Mesendoderm (in vitro differentiated cells): ENCODE results near the gene SFMBT1.

Experiments used
- DNase-seq: peaks from one replicate; pipeline ENCODE4 v3.0.0; 2013
- H2AK5ac ChIP-seq: 2 replicates; pipeline ENCODE4 v1.6.1; 2013; ENCODE audit warnings: low read length, inconsistent platforms
- H2BK120ac ChIP-seq: 2 replicates; pipeline ENCODE4 v1.6.1; 2013; ENCODE audit warnings: low read depth, mild to moderate bottlenecking, low read length, moderate library complexity, mixed read lengths
- H2BK15ac ChIP-seq: replicated peaks from 2 replicates; pipeline ENCODE4 v1.6.1; 2013; ENCODE audit warnings: low read depth, mild to moderate bottlenecking, moderate library complexity
- H2BK5ac ChIP-seq: 2 replicates; pipeline ENCODE4 v1.6.1; 2013; ENCODE audit warnings: low read length, inconsistent platforms
- H3K18ac ChIP-seq: 2 replicates; pipeline ENCODE4 v1.6.1; 2013; ENCODE audit warnings: mild to moderate bottlenecking, low read length, mixed read lengths
- H3K23ac ChIP-seq: one replicate; pipeline ENCODE4 v1.6.1; 2013; ENCODE audit warnings: low read length
- H3K27ac ChIP-seq: 2 replicates; pipeline ENCODE4 v1.5.1; 2013; ENCODE audit warnings: low read depth, mild to moderate bottlenecking, inconsistent platforms, low read length, moderate library complexity
- H3K27me3 ChIP-seq: 2 replicates; pipeline ENCODE4 v1.6.1; 2013; ENCODE audit warnings: low read length, control low read depth, mild to moderate bottlenecking, inconsistent platforms; ENCODE audit not compliant: insufficient read depth, poor library complexity
- H3K36me3 ChIP-seq: 2 replicates; pipeline ENCODE4 v1.6.1; 2013; ENCODE audit warnings: low read length, inconsistent platforms; ENCODE audit not compliant: control insufficient read depth, insufficient read depth
- H3K4ac ChIP-seq: one replicate; pipeline ENCODE4 v1.6.1; 2013; ENCODE audit warnings: low read depth, mild to moderate bottlenecking, low read length, moderate library complexity
- H3K4me1 ChIP-seq: 2 replicates; pipeline ENCODE4 v1.6.1; 2013; ENCODE audit warnings: low read depth, low read length, inconsistent platforms; ENCODE audit not compliant: control insufficient read depth
- H3K4me2 ChIP-seq: 2 replicates; pipeline ENCODE4 v1.6.1; 2013; ENCODE audit warnings: low read length
- H3K4me3 ChIP-seq: 2 replicates; pipeline ENCODE4 v1.5.1; 2013; ENCODE audit warnings: mild to moderate bottlenecking, low read length
- H3K56ac ChIP-seq: one replicate; pipeline ENCODE4 v1.6.1; 2013; ENCODE audit warnings: low read length
- H3K79me1 ChIP-seq: 2 replicates; pipeline ENCODE4 v1.6.1; 2013; ENCODE audit warnings: low read length, inconsistent platforms
- H3K79me2 ChIP-seq: 2 replicates; pipeline ENCODE4 v1.6.1; 2013; ENCODE audit warnings: mild to moderate bottlenecking, low read length; ENCODE audit not compliant: control insufficient read depth, insufficient read depth
- H3K9ac ChIP-seq: 2 replicates; pipeline ENCODE4 v1.6.1; 2013; ENCODE audit warnings: low read length, inconsistent platforms
- H4K5ac ChIP-seq: one replicate; pipeline ENCODE4 v1.6.1; 2013; ENCODE audit warnings: low read length
- H4K8ac ChIP-seq: one replicate; pipeline ENCODE4 v1.6.1; 2013; ENCODE audit warnings: low read depth, mild to moderate bottlenecking, control low read depth, low read length, moderate library complexity
- WGBS: extraction: QIAGEN DNeasy Blood & Tissue Kit; methylation state at CpG from one replicate; pipeline ENCODE4 v1.1.7; 2013; ENCODE audit warnings: low lambda C conversion rate, missing lambda C conversion rate; ENCODE audit not compliant: insufficient coverage; ENCODE audit errors: extremely low coverage; 5-methylcytosine and 5-hydroxymethylcytosine counted together

The SFMBT1 gene

GRCh38 chr3:52880047-52880446, 165.8 kb downstream of the SFMBT1 start:
- no peaks in the 10 kb centered on the region for H3K36me3 ChIP-seq
- H4K8ac ChIP-seq = no peak overlapping the region
- H3K23ac ChIP-seq = no peak overlapping the region
- H3K56ac ChIP-seq = no peak overlapping the region
- H3K27me3 ChIP-seq = no peaks in the 10 kb centered on the region
- no peak overlapping the region for H3K27ac ChIP-seq
- no peak overlapping the region for H3K18ac ChIP-seq
- H3K4ac ChIP-seq = no peak overlapping the region
- H3K4me1 ChIP-seq = no peaks in the 10 kb centered on the region
- peak; percentile 17 for DNase-seq
- no peak overlapping the region for H3K9ac ChIP-seq
- H2AK5ac ChIP-seq = no peak overlapping the region
- no peak overlapping the region for H2BK15ac ChIP-seq
- no peak overlapping the region for H3K4me3 ChIP-seq
- H3K79me2 ChIP-seq = no peaks in the 10 kb centered on the region
- H2BK120ac ChIP-seq = no peak overlapping the region
- peaks cover 5% of the 10 kb centered on the region for H3K79me1 ChIP-seq
- no peak overlapping the region for H3K4me2 ChIP-seq
- no peak overlapping the region for H4K5ac ChIP-seq
- WGBS = no CpG with 5 or more reads among the region's 5 CpGs
- H2BK5ac ChIP-seq = no peak overlapping the region

DNA sequence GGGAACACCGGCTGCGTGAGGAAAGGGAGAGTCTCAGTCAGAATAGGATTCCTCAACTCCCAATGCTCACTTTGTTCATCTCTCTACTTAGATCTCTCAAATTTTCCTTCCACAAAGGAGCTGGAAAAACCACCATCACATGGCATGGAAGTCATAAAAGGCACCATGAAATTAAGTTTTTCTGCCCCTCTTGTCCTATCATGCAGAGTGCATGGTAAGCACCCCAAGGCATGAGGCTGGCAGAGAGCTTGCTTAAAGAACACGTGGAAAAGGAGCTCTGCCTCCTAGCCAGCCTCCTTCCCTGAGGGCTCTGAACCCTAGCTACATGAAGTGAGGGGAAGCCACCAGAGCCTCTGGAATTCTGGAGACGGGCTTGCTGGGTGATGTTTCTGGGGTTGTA, 166.3 kb downstream of the SFMBT1 start:
- H3K36me3 ChIP-seq = no peaks in the 10 kb centered on the region
- H4K5ac ChIP-seq = no peak overlapping the region
- no peak overlapping the region for H3K27ac ChIP-seq
- no CpG with 5 or more reads among the region's 4 CpGs for WGBS
- H3K4me2 ChIP-seq = no peak overlapping the region
- no peak overlapping the region for H2BK15ac ChIP-seq
- peaks cover 5% of the 10 kb centered on the region for H3K79me1 ChIP-seq
- no peak overlapping the region for H2AK5ac ChIP-seq
- no peaks in the 10 kb centered on the region for H3K27me3 ChIP-seq
- H3K9ac ChIP-seq = no peak overlapping the region
- H3K4me3 ChIP-seq = no peak overlapping the region
- no peak overlapping the region for H2BK120ac ChIP-seq
- no peak overlapping the region for H4K8ac ChIP-seq
- no peaks in the 10 kb centered on the region for H3K4me1 ChIP-seq
- H3K4ac ChIP-seq = no peak overlapping the region
- DNase-seq = no peak
- no peaks in the 10 kb centered on the region for H3K79me2 ChIP-seq
- no peak overlapping the region for H2BK5ac ChIP-seq
- no peak overlapping the region for H3K23ac ChIP-seq
- H3K18ac ChIP-seq = no peak overlapping the region
- H3K56ac ChIP-seq = no peak overlapping the region

DNA sequence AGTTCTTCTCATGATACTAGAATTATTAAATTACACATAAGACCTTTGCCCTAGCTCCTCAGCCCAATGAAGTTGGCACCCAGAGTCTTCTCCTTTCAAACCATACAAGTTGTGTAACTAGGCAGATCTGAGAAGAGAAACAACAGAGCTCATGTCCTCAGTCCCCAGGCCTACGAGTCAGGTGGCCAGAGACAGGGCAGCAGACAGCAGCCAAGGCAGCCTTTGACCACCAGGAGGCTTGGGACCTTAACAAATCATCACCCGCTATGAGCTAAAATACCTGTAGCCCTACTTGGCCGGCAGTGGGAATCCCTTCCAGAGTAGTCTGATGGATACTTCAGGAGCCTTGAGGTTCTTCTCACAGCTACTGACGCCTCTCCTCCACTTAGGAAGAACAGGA, 166.8 kb downstream of the SFMBT1 start:
- no peak overlapping the region for H3K4me3 ChIP-seq
- WGBS = no CpG with 5 or more reads among the region's 4 CpGs
- H3K79me2 ChIP-seq = no peaks in the 10 kb centered on the region
- H2BK5ac ChIP-seq = no peak overlapping the region
- no peak overlapping the region for H3K56ac ChIP-seq
- H3K36me3 ChIP-seq = no peaks in the 10 kb centered on the region
- H2BK120ac ChIP-seq = no peak overlapping the region
- H4K8ac ChIP-seq = no peak overlapping the region
- no peak overlapping the region for H3K4me2 ChIP-seq
- no peak overlapping the region for H4K5ac ChIP-seq
- H3K9ac ChIP-seq = no peak overlapping the region
- H3K27ac ChIP-seq = no peak overlapping the region
- H2AK5ac ChIP-seq = no peak overlapping the region
- H3K23ac ChIP-seq = no peak overlapping the region
- H3K4ac ChIP-seq = no peak overlapping the region
- H3K18ac ChIP-seq = no peak overlapping the region
- H3K4me1 ChIP-seq = no peaks in the 10 kb centered on the region
- DNase-seq = peak; percentile 36
- H3K79me1 ChIP-seq = peaks cover 5% of the 10 kb centered on the region
- H2BK15ac ChIP-seq = no peak overlapping the region
- H3K27me3 ChIP-seq = no peaks in the 10 kb centered on the region

- no peak overlapping the region for H3K27ac ChIP-seq
- H2AK5ac ChIP-seq = no peak overlapping the region
- no peak overlapping the region for H3K9ac ChIP-seq
- H3K4me3 ChIP-seq = no peak overlapping the region
- WGBS = no CpG with 5 or more reads among the region's 3 CpGs
- no peak overlapping the region for H3K18ac ChIP-seq
- no peaks in the 10 kb centered on the region for H3K27me3 ChIP-seq
- no peak overlapping the region for H3K23ac ChIP-seq
- H2BK5ac ChIP-seq = no peak overlapping the region
- no peaks in the 10 kb centered on the region for H3K36me3 ChIP-seq
- no peak overlapping the region for H2BK15ac ChIP-seq
- H3K79me2 ChIP-seq = no peaks in the 10 kb centered on the region
- H3K4ac ChIP-seq = no peak overlapping the region
- no peak overlapping the region for H4K8ac ChIP-seq
- no peaks in the 10 kb centered on the region for H3K4me1 ChIP-seq
- DNase-seq = no peak
- no peak overlapping the region for H4K5ac ChIP-seq
- H3K79me1 ChIP-seq = peaks cover 5% of the 10 kb centered on the region
- no peak overlapping the region for H3K56ac ChIP-seq
- H2BK120ac ChIP-seq = no peak overlapping the region
- H3K4me2 ChIP-seq = no peak overlapping the region
These were observed 168.8 kb downstream of the SFMBT1 start for GRCh38 chr3:52877085-52877484.

- Histone ChIP-seq H3K18ac (no peak overlapping the region), H3K4me3 (no peak overlapping the region), H2BK120ac (no peak overlapping the region), H3K79me2 (no peaks in the 10 kb centered on the region), H3K79me1 (peaks cover 5% of the 10 kb centered on the region), H4K8ac (no peak overlapping the region), H3K27me3 (no peaks in the 10 kb centered on the region), H4K5ac (no peak overlapping the region), H3K27ac (no peak overlapping the region), H2BK5ac (no peak overlapping the region), H3K4me1 (no peaks in the 10 kb centered on the region), H3K4me2 (no peak overlapping the region), H3K23ac (no peak overlapping the region), H2AK5ac (no peak overlapping the region), H2BK15ac (no peak overlapping the region), H3K9ac (no peak overlapping the region), H3K56ac (no peak overlapping the region), H3K36me3 (no peaks in the 10 kb centered on the region), H3K4ac (no peak overlapping the region)
- WGBS = no CpG with 5 or more reads among the region's 9 CpGs
- DNase-seq = no peak
These were observed 170.8 kb downstream of the SFMBT1 start for GRCh38 chr3:52874864-52875587.

DNA sequence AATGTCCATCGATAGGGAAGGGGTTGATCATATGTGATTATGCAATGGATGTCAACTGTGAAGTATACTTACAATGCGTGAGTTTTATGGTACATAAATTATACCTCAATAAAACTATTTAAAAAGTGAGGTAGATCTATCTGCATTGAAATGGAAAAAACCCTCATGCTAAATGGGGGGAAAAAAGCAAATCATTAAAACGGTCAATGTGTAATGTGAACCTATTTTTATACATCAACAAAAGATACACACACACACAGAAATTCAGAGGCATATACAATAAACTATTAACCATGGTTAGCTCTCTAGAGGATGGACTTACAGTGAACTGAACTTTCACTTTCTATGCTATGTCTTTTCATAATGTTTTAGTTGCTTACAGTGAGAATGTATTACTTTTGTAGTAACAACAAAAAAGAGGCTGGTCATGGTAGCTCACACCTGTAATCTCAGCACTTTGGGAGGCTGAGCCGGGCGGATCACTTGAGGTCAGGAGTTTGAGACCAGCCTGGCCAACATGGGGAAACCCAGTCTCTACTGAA, 171.6 kb downstream of the SFMBT1 start:
- H3K4ac ChIP-seq = no peak overlapping the region
- no peak overlapping the region for H3K4me2 ChIP-seq
- no peak overlapping the region for H3K9ac ChIP-seq
- no peak overlapping the region for H2BK15ac ChIP-seq
- no peaks in the 10 kb centered on the region for H3K36me3 ChIP-seq
- no peak overlapping the region for H4K8ac ChIP-seq
- no CpG with 5 or more reads among the region's 5 CpGs for WGBS
- no peak overlapping the region for H4K5ac ChIP-seq
- no peak overlapping the region for H3K18ac ChIP-seq
- no peaks in the 10 kb centered on the region for H3K4me1 ChIP-seq
- H2AK5ac ChIP-seq = no peak overlapping the region
- H3K56ac ChIP-seq = no peak overlapping the region
- H3K4me3 ChIP-seq = no peak overlapping the region
- H3K23ac ChIP-seq = no peak overlapping the region
- H3K27me3 ChIP-seq = no peaks in the 10 kb centered on the region
- no peak overlapping the region for H2BK5ac ChIP-seq
- H3K27ac ChIP-seq = no peak overlapping the region
- H2BK120ac ChIP-seq = no peak overlapping the region
- H3K79me1 ChIP-seq = peaks cover 5% of the 10 kb centered on the region
- H3K79me2 ChIP-seq = no peaks in the 10 kb centered on the region
- DNase-seq = no peak
